ENCODE measurements around the gene ZNF212. TPM values are rescaled to one million over a fixed set of nuclear protein-coding genes. Genes with fewer than 3 reads are reported as not detected.

The ZNF212 gene
- polyA plus RNA-seq, 1 donor from 2014 or later = 12.2 TPM

- Histone ChIP-seq H3K27me3 (ENCODE audit: insufficient read depth, low read depth, low read length) (no peaks in the 10 kb centered on the region), H3K9me3 (ENCODE audit: low read length) (no peaks in the 10 kb centered on the region), H3K4me2 (ENCODE audit: low read length) (no peak overlapping the region), H3K79me2 (replicated peaks; ENCODE audit: insufficient read depth, low read length) (no peaks in the 10 kb centered on the region), H3F3A (ENCODE audit: insufficient read depth, low read length, poor library complexity, severe bottlenecking) (no peaks in the 10 kb centered on the region), H3K27ac (ENCODE audit: low read length) (no peak overlapping the region), H3K9ac (ENCODE audit: low read length) (no peak overlapping the region), H3K4me3 (ENCODE audit: low read length) (no peak overlapping the region), H3K9me2 (ENCODE audit: insufficient read depth, low read length) (no peaks in the 10 kb centered on the region), H3K36me3 (ENCODE audit: insufficient read depth, low read length) (no peaks in the 10 kb centered on the region), H4K20me1 (ENCODE audit: insufficient read depth) (no peaks in the 10 kb centered on the region), H2AFZ (ENCODE audit: low read depth, low read length) (no peak overlapping the region)
- no peak for TF ChIP-seq SMC3 (conservative IDR thresholded peaks at IDR 0.05; ENCODE audit: poor library complexity)
- no peak for TF ChIP-seq MXI1 (conservative IDR thresholded peaks at IDR 0.05; ENCODE audit: poor library complexity, severe bottlenecking)
- TF ChIP-seq CTCF (IDR thresholded peaks at IDR 0.05; ENCODE audit: poor library complexity, severe bottlenecking) = no peak
- no peak for TF ChIP-seq TAF1 (IDR thresholded peaks at IDR 0.05; ENCODE audit: low read depth)
- no peak for TF ChIP-seq POLR2AphosphoS5 (IDR thresholded peaks at IDR 0.05)
- TF ChIP-seq RAD21 (conservative IDR thresholded peaks at IDR 0.05) = no peak
- no peak for TF ChIP-seq EZH2 (IDR thresholded peaks at IDR 0.05; ENCODE audit: borderline replicate concordance, insufficient read depth, low read length, poor library complexity, severe bottlenecking)
- TF ChIP-seq REST (IDR thresholded peaks at IDR 0.05; ENCODE audit: borderline replicate concordance) = no peak
- no peak for TF ChIP-seq EP300 (conservative IDR thresholded peaks at IDR 0.05; ENCODE audit: poor library complexity, severe bottlenecking)
Measured at GRCh38 chr7:149293338-149293737, 53.9 kb downstream of the ZNF212 start.

- Histone ChIP-seq H3K4me3 (ENCODE audit: low read length) (no peak overlapping the region), H3K27ac (ENCODE audit: low read length) (no peak overlapping the region), H3K79me2 (replicated peaks; ENCODE audit: insufficient read depth, low read length) (no peaks in the 10 kb centered on the region), H3F3A (ENCODE audit: insufficient read depth, low read length, poor library complexity, severe bottlenecking) (no peaks in the 10 kb centered on the region), H4K20me1 (ENCODE audit: insufficient read depth) (no peaks in the 10 kb centered on the region), H3K4me2 (ENCODE audit: low read length) (no peak overlapping the region), H3K9me3 (ENCODE audit: low read length) (no peaks in the 10 kb centered on the region), H3K27me3 (ENCODE audit: insufficient read depth, low read depth, low read length) (no peaks in the 10 kb centered on the region), H2AFZ (ENCODE audit: low read depth, low read length) (no peak overlapping the region), H3K9me2 (ENCODE audit: insufficient read depth, low read length) (no peaks in the 10 kb centered on the region), H3K36me3 (ENCODE audit: insufficient read depth, low read length) (no peaks in the 10 kb centered on the region), H3K9ac (ENCODE audit: low read length) (no peak overlapping the region)
- TF ChIP-seq TAF1 (IDR thresholded peaks at IDR 0.05; ENCODE audit: low read depth) = no peak
- no peak for TF ChIP-seq CTCF (IDR thresholded peaks at IDR 0.05; ENCODE audit: poor library complexity, severe bottlenecking)
- TF ChIP-seq EZH2 (IDR thresholded peaks at IDR 0.05; ENCODE audit: borderline replicate concordance, insufficient read depth, low read length, poor library complexity, severe bottlenecking) = no peak
Measured at GRCh38 chr7:149293946-149294633, 54.6 kb downstream of the ZNF212 start.

Measured in neural cell (in vitro differentiated cells).